ELF-1 (cell line): Measurements from ENCODE around the gene SLC51B.
"Not testable (repeated sequence)": the region's sequence is repeated elsewhere in the genome, so short reads cannot be mapped to it uniquely, and the experiment has no call there.

Experiments used
- DNase-seq: peaks from one replicate; pipeline ENCODE4 v3.0.0-alpha.2; 2016; ENCODE audit warnings: low read depth, low spot score

SLC51B gene

DNA sequence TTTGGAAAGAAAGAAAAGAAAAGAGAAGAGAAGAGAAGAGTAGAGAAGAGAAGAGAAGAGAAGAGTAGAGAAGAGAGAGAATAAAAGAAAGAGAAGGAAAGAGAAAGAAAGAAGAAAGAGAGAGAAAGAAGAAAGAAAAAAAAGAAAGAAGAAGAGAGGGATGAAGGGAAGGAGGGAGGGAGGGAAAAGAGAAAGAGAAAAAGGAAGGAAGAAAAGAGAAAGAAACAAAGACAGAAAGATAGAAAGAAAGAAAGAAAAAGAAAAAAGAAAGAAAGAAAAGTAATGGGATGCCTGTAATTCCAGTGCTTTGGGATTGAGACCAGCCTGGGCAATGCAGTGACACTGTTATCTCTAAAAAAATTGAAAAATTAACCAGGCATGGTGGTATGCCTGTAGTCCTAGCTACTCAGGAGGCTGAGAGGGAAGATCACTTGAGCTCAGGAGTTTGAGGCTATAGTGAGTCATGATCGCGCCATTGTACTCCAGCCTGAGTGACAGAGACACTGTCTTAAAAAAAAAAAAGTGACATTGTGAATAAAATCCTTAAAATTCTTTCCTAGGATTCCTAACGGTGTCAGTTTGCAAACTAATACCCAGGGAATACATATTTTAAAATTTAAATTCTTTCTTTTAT lies 20.9 kb downstream of the SLC51B start:
- DNase-seq = no peak

DNA sequence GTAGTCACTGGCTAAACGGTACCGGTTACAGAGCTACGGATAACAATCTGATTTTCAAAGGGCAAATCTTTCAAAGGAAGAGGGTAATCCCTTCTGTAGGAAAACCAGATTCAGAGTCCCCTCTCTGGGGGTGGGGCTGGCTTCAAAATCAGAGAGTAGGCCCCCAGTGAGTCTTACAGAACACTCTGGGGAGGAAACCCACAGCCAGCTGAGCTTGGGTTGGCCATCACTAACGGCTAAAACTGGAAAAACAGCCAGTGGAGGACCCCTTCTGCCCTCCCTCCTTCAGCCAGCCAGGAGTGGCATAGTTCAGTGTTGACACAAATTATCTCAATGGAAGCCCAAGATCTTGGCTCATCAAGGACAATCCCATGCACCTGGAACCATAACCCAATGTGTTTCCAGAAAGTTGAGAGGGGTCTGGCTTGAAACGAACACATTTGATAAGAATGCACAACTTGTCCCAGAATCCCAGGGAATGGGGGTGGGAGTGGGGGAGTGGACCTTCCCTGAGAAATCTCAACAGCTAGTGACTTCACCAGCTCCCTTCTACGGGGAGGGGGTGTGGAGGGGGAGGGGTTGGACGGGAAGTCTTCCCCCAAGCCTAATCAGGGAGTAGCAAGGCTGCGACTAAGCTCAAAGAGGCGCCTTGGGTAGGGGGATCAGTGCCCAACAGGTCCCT lies 21.6 kb downstream of the SLC51B start:
- DNase-seq = peak; percentile 74

DNA sequence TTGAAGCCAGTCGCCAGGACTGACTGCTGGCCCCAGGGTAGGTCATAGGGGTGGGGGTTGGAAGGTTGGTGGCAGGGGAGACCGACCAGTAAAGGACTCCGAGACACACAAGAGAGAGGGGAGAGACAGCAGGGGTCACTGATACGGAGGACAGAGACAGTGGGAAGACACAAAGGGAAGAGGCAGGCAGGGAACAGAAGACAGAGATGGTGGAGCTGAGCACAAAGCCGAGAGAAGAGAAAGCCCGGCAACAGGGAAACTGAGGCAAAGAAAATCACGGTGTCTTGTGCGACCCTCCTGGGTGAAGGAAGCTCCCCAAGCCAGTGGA lies 22.1 kb downstream of the SLC51B start:
- peak; percentile 76 for DNase-seq

DNA sequence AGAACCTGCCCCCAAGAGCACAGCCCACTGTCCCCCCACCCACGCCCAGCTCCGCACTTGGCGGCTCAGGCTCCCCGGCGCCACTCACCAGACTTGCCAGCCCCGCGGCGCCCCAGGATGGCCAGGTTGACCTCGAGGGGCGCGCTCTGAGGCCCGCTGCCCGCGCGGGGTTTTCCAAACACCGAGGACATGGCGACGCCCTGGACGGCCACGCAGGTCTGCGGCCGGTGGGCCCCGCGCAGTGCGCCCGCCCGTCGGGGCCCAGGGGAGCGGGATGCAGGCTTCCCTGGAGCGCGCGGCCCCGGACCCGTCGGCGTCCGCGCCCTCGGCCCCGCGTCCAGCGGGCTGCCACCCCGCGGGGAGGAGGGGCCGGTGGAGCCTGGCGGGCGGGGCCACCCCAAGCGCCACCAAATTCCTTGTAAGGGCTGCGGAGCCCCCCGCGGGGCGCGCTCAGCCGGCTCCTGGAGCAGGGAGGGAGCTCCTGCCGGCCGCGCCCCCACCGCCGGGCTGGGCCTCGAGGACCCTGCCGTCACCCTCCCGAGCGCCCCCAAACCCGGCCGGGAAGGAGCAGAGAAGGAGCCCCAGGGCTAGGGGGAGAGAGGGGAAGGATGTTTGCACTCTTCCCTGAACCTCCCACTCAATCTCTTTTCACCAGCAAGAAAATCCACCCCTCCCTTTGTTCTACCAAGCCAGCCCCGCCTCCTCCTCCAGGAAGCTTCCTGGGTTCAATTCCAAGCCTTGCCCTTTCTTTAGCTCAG lies 22.6 kb downstream of the SLC51B start, which contains the start of gene RASL12:
RASL12 (minus strand) TSS at position 347 of the 758 bp plus-strand sequence; CDS start at position 191, 156 bp downstream.
- DNase-seq = peak; percentile 51

DNA sequence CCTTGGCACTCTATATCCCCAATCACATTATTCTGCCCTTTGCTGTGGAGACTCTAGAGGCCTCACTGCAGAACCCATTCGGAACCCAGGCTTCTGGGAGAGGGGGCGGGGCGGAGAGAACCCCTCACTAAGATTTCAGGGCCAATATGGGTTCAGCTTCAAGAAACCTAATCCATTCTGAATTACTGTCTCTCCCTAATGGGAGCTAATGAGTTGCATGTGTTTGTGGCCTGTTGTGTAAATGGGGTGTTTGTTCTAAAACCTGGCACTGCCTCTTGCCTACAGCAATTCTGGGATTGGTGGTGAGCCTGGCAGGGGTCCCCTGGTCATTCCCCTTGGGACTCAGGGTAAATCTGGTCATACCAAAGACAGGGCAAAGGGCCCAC lies 23.2 kb downstream of the SLC51B start:
- DNase-seq = no peak

DNA sequence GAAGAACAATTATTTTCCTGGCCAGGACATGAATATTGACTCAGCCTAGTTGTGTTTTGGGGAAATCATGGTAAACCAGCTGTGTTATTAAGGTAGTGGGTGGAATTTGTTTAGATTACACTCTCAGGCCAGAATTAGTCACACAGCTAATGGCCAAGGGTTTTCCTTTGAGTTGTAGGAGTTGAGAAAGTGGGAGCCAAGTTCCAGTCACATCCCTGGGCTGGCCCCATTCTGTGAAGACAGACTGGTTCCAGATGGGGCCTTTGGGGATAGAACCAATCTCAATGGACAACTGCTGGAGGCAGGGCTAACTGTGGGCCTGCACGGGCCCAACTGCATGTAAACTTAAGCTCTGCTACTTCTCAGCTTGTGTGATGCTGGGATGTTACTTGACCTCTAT lies 24.0 kb downstream of the SLC51B start:
- no peak for DNase-seq

DNA sequence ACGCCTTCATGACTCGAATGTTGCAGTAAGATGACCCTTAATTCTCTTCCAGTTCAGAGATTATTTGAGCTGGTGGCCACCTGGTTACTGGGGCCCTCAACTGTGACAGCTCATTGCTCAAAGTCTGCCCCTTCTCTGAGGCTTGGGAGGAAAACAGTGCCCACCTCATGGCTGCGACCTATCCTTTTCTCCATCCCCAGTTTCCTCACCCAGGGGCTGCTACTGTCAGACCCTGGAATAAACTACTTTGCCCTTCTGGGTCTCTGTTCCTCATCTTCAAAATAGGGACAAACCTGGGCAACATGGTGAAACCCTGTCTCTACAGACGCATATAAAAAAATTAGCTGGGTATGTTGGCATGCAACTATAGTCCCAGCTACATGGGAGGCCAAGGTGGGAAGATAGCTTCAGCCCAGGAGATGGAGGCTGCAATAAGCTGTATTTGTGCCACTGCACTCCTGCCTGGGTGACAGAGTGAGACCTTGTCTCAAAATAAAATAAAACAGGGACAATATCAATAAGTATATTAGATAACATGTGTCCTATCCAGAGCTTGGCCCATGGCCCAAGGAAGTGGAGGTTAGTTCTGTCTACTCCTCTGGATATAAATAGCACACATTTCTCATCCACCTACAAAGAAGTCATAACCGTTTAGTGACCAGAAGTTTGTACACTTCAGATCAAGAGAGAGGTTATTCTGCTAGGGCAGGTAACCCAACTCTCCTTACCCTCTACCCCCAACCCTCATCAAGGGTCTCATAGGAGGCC lies 24.8 kb downstream of the SLC51B start:
- no peak for DNase-seq

DNA sequence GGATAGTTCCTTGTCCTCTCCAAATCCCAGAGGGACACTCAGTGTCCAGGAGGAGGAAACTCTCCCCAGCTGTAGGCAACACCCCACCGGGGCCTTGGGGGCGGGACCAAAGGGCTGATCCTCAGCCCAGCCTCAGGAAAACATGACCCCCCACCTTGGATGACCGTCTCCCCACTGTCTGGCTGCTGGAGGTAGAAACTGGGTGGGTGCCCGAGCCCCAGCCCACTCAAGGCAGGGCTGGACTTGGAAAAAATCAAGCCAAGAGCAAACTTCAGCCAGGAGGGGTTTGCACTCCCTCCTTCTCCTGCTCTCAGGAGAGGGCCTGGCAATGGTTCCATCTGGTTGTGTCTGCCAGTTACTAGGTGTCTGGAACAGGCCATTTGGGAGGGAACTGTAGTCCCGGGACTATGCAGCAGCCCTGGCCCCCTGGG lies 26.2 kb downstream of the SLC51B start:
- DNase-seq = no peak

DNA sequence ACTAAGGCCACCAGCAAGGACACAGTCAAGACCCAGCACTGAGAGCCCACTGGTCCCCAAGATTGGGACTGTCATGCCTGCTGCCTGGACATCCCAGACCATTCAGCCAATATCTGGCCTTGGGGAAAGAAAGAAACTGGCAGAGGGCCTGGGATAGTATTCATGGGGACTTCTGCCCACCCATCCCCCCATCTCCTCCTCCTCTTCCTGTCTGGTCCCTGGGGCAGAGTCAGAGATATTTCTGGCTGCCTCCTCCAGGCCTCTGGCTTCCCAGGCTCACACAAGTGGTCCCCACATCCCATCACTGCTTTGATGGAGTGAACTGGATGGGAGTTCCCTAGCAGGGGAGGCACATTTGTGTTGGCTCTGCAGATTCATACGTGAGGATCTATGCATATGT lies 26.8 kb downstream of the SLC51B start:
- no peak for DNase-seq

DNA sequence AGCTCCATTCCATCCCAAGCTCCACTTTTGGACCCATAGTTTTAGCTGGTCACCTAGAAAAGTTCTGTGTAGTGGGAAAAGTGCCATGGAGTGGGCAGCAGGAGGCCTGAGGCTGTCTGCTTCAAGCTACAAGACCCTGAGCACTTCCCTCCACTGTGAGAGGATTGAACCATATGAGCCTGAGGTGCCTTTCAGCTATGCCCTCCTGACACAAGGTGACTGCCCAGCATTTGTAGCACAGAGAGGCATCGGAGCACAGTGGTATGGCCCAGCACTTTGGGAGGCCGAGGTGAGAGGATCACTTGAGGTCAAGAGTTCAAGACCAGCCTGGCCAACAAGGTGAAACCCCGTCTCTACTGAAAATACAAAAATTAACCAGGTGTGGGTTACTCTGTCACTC lies 27.4 kb downstream of the SLC51B start:
- no peak for DNase-seq

DNA sequence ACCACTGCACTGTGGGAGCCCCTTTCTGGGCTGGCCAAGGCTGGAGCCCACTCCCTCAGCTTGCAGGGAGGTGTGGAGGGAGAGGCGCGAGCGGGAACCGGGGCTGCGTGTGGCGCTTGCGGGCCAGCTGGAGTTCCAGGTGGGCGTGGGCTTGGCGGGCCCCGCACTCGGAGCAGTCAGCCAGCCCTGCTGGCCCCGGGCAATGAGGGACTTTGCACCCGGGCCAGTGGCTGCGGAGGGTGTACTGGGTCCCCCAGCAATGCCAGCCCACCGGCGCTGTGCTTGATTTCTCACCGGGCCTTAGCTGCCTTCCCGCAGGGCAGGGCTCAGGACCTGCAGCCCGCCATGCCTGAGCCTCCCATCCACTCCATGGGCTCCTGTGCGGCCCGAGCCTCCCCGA lies 29.8 kb downstream of the SLC51B start:
- not testable (repeated sequence) for DNase-seq

DNA sequence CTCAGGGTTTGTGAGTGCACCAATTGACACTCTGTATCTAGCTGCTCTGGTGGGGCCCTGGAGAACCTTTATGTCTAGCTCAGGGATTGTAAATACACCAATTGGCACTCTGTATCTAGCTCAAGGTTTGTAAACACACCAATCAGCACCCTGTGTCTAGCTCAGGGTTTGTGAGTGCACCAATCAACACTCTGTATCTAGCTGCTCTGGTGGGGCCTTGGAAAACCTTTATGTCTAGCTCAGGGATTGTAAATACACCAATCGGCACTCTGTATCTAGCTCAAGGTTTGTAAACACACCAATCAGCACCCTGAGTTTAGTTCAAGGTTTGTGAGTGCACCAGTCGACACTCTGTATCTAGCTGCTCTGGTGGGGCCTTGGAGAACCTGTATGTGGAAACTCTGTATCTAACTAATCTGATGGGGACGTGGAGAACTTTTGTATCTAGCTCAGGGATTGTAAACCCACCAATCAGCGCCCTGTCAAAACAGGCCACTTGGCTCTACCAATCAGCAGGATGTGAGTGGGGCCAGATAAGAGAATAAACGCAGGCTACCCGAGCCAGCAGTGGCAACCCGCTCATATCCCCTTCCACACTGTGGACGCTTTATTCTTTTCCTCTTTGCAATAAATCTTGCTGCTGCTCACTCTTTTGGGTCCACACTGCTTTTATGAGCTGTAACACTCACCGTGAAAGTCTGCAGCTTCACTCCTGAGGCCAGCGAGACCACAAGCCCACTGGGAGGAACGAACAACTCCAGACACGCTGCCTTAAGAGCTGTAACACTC lies 30.6 kb downstream of the SLC51B start:
- not testable (repeated sequence) for DNase-seq

DNA sequence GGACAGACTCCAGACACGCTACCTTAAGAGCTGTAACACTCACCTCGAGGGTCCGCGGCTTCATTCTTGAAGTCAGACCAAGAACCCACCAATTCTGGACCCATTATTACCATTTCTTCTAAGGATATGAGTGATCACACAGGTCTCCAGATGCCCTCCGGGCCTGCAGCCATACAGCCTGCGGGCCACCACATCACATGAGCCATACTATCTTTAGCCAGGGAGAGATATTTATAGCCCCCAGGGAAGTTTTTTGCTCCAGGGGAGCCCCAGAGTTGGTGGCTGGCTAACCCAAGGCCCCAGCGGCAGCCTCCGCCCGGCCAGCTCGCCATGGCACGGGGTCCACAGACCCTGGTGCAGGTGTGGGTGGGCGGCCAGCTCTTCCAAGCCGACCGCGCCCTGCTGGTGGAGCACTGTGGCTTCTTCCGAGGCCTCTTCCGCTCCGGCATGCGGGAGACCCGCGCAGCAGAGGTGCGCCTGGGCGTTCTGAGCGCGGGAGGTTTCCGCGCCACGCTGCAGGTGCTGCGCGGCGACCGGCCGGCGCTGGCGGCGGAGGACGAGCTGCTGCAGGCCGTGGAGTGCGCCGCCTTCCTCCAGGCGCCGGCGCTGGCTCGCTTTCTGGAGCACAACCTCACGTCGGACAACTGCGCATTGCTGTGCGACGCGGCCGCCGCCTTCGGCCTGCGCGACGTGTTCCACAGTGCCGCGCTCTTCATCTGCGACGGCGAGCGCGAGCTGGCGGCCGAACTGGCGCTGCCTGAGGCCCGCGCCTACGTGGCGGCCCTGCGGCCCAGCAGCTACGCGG lies 31.5 kb downstream of the SLC51B start, which contains the start of gene KBTBD13:
KBTBD13 (plus strand) TSS at position 261 of the 805 bp plus-strand sequence; CDS start at position 331, 70 bp downstream.
- no peak for DNase-seq

DNA sequence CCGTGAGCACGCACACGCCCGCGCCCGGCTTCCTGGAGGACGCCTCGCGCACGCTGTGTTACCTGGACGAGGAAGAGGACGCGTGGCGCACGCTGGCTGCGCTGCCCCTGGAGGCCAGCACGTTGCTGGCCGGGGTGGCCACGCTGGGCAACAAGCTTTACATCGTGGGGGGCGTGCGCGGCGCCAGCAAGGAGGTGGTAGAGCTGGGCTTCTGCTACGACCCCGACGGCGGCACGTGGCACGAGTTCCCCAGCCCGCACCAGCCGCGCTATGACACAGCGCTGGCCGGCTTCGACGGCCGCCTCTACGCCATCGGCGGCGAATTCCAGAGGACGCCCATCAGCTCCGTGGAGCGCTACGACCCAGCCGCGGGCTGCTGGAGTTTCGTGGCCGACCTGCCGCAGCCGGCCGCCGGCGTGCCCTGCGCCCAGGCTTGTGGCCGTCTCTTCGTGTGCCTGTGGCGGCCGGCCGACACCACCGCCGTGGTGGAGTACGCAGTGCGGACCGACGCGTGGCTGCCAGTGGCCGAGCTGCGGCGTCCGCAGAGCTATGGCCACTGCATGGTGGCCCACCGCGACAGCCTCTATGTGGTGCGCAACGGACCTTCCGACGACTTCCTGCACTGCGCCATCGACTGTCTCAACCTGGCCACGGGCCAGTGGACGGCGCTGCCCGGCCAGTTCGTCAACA lies 32.2 kb downstream of the SLC51B start:
- DNase-seq = no peak

DNA sequence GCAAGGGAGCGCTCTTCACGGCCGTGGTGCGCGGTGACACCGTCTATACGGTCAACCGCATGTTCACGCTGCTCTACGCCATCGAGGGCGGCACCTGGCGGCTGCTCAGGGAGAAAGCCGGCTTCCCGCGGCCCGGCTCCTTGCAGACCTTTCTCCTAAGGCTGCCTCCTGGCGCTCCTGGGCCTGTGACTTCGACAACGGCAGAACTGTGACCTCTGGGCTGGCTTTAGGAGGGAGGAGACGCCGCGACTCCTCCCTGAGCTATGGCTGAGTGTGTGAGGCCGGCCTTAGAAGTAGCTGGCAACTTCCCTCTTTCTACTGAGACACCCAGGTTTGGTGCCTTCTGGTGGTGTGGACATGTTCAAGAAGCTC lies 32.8 kb downstream of the SLC51B start:
- peak; percentile 93 for DNase-seq

DNA sequence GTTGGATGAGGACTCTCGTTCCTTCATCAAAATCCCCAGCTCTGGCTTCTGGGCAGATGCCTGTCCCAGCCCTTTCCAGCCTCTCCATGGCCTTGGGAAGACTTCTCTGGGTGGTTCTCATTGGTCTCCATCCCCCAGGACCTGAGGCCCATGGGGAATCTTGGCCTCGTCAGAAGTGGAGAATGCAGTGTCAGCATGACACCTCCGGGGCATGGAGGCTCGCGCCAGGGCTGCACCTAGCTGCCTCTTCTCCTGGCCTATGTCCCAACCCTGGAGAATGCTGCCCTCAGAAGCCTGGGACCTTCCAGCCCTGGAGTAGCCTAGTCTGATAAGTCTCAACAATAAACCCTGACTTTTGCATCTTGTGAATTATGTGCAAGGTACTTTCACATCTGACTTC lies 34.4 kb downstream of the SLC51B start:
- peak; percentile 32 for DNase-seq

DNA sequence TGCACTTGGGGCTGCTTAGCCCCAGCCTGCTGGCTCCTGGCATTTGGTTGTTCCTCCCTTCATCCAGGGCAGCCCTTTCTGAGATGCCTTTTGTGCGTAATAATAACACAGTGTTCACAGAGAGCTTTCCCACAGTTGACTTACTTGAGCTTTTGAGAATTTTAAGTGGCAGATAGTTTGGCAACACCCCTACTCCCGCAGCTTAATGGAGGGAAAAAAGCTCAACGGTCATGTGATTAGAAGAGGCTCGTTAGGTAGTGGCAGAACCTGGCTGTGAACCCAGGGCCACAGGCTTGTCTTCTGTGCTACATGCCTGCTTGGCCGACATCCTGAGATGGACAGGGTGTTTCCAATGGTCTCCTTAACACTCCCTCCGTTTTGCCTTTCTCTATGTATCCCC lies 36.1 kb downstream of the SLC51B start:
- DNase-seq = no peak

DNA sequence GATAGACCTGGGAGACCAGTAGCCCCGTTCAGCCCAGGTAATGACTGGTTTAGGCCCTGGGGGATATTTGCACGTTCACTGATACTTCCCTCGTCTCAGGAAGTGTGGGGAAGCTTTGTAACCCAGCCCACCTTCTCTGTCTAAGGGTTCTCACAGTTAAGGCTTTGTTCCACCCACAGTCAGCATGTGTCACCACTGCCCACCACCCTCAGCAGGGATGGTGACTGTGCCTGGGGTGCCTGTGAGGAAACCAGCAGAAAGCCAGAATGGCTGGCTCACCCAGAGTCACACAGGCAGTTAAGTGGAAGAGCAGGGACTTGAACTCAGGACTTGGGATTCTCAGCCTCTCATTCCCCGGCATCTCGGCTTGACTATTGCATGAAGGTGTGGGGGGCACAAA lies 36.6 kb downstream of the SLC51B start:
- DNase-seq = no peak

DNA sequence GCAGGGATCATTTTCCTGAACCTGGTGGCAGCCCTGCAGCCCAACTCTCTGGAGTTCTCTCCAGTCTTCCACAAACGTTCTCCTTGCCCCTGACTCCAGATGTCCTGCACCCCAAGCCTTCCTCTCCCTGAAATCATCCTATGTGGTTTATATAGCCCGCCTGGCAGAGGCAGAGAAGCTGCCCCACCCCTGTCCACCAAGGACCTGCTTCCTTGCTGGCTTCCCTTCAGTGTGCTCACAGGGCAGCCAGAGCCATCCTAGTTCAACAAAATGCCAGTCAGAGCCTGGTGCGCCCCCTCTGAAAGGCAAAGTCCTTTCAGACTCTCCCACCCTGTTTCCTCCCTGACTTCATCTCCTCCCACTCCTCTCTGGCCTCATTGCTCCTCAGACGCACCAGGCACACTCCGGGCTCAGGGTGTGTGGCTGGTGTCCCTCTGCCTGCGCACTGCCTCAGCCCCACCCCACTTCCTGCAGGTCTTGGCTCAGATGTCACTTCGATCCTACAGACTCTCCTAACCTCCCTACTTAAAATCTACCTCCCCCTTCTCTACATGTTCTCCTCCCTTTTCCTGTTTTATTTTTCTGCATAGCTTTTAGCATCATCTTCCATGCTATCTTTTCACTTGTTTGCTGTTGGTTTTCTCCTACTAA lies 37.2 kb downstream of the SLC51B start:
- peak; percentile 61 for DNase-seq
